Endothelial cell (in vitro differentiated cells): ENCODE results near the gene INSM2. TPM values are rescaled to one million over a fixed set of nuclear protein-coding genes. Genes with fewer than 3 reads are reported as not detected.
A peak's percentile ranks its signal among the peaks of the same experiment; 100 is the strongest.

ENCODE experiments used
- DNase-seq: peaks from one replicate; pipeline ENCODE4 v3.0.0; 2021; ENCODE audit warnings: low spot score
- H3K27ac Mint-ChIP-seq: one replicate; pipeline ENCODE4 v1.8.0; 2021; ENCODE audit warnings: mixed read lengths, inconsistent platforms; ENCODE audit not compliant: unreplicated experiment
- H3K27me3 Mint-ChIP-seq: one replicate; pipeline ENCODE4 v1.8.0; 2021; ENCODE audit warnings: mild to moderate bottlenecking, moderate library complexity, mixed read lengths, inconsistent platforms; ENCODE audit not compliant: unreplicated experiment
- H3K36me3 Mint-ChIP-seq: one replicate; pipeline ENCODE4 v1.8.0; 2021; ENCODE audit warnings: mild to moderate bottlenecking, low read depth, mixed read lengths, inconsistent platforms; ENCODE audit not compliant: unreplicated experiment
- H3K4me1 Mint-ChIP-seq: one replicate; pipeline ENCODE4 v1.8.0; 2021; ENCODE audit warnings: mild to moderate bottlenecking, mixed read lengths, inconsistent platforms; ENCODE audit not compliant: unreplicated experiment
- H3K4me3 Mint-ChIP-seq: one replicate; pipeline ENCODE4 v1.8.0; 2021; ENCODE audit warnings: mild to moderate bottlenecking, mixed read lengths, inconsistent platforms; ENCODE audit not compliant: unreplicated experiment
- H3K9me3 Mint-ChIP-seq: one replicate; pipeline ENCODE4 v1.8.0; 2021; ENCODE audit warnings: mixed read lengths, inconsistent platforms; ENCODE audit not compliant: unreplicated experiment
- CTCF ChIP-seq: fragments of 200-600 bp; sonication (generic); IDR thresholded peaks from one replicate; pipeline ENCODE4 v1.5.0; 2021; ENCODE audit warnings: antibody characterized with exemption; ENCODE audit not compliant: unreplicated experiment
- total RNA-seq: library from RNA; stranded (reverse); fragmentation: NEBNext Ultra II Directional; extraction: Animal tissue kit (Norgen Biotek cat#: 25700); gene quantifications from one replicate; pipeline ENCODE4 v1.2.1, GENCODE V29; 2021; ENCODE audit not compliant: unreplicated experiment

INSM2 gene
- total RNA-seq, 1 donor from 2014 or later, result not detected

GRCh38 chr14:35531960-35532747, 1.8 kb upstream of the INSM2 start:
- H3K36me3 Mint-ChIP-seq, result no peaks in the 10 kb centered on the region
- DNase-seq, result no peak
- no peaks in the 10 kb centered on the region for H3K9me3 Mint-ChIP-seq
- peaks cover 5% of the 10 kb centered on the region for H3K4me1 Mint-ChIP-seq
- no peak for TF ChIP-seq CTCF
- no peak overlapping the region for H3K27ac Mint-ChIP-seq
- H3K27me3 Mint-ChIP-seq, result peaks cover 11% of the 10 kb centered on the region
- H3K4me3 Mint-ChIP-seq, result no peak overlapping the region

GRCh38 chr14:35532783-35533356, 1.1 kb upstream of the INSM2 start:
- no peak for TF ChIP-seq CTCF
- Mint-ChIP-seq H3K27me3 (peaks cover 11% of the 10 kb centered on the region), H3K9me3 (no peaks in the 10 kb centered on the region), H3K36me3 (no peaks in the 10 kb centered on the region), H3K4me1 (peaks cover 5% of the 10 kb centered on the region), H3K27ac (no peak overlapping the region), H3K4me3 (peak overlapping the region; percentile 29)
- DNase-seq, result no peak

- H3K27ac Mint-ChIP-seq, result no peak overlapping the region
- no peak for TF ChIP-seq CTCF
- peaks cover 5% of the 10 kb centered on the region for H3K4me1 Mint-ChIP-seq
- H3K4me3 Mint-ChIP-seq, result no peak overlapping the region
- H3K9me3 Mint-ChIP-seq, result no peaks in the 10 kb centered on the region
- H3K36me3 Mint-ChIP-seq, result no peaks in the 10 kb centered on the region
- H3K27me3 Mint-ChIP-seq, result peaks cover 11% of the 10 kb centered on the region
- DNase-seq, result peak; percentile 9
Measured at GRCh38 chr14:35534208-35534872, 376 bp downstream of the INSM2 start.

GRCh38 chr14:35534873-35535482, 1.0 kb downstream of the INSM2 start:
- H3K27ac Mint-ChIP-seq, result no peak overlapping the region
- peaks cover 5% of the 10 kb centered on the region for H3K4me1 Mint-ChIP-seq
- peak; percentile 89 for DNase-seq
- TF ChIP-seq CTCF, result no peak
- no peaks in the 10 kb centered on the region for H3K9me3 Mint-ChIP-seq
- peaks cover 13% of the 10 kb centered on the region for H3K27me3 Mint-ChIP-seq
- no peaks in the 10 kb centered on the region for H3K36me3 Mint-ChIP-seq
- H3K4me3 Mint-ChIP-seq, result peak overlapping the region; percentile 37
